HEK293 (cell line): ENCODE measurements around the gene ACYP1.
A peak's percentile ranks its signal among the peaks of the same experiment; 100 is the strongest.

Experiments used
- CTCF ChIA-PET: fragments of 350-600 bp; formaldehyde crosslinking; extraction: SDS; loops from one replicate; lab custom pipeline; 2021; ENCODE audit warnings: antibody characterized with exemption; lab: Yijun Ruan, JAX
- POLR2A ChIA-PET: fragments of 300-600 bp; formaldehyde crosslinking; extraction: SDS; loops from one replicate; lab custom pipeline; 2020; ENCODE audit warnings: antibody characterized with exemption, inconsistent platforms; lab: Yijun Ruan, JAX
- H3K27ac ChIP-seq: fragments of 200-500 bp; sonication (Bioruptor generic); 2 replicates; pipeline ENCODE4 v1.5.1; 2014; ENCODE audit warnings: low read depth, low read length, control low read depth, inconsistent platforms; ENCODE audit errors: extremely low read depth
- H3K36me3 ChIP-seq, 2 experiments: fragments of 200-500 bp in 1 of 2; sonication (Bioruptor generic) in 1 of 2; 1 replicate in 1 of 2; 2 replicates in 1 of 2; pipeline ENCODE4 v1.5.1; 2014 to 2017; ENCODE audit warnings: inconsistent platforms in 2 of 2, low read length in 2 of 2; ENCODE audit not compliant: control insufficient read depth in 2 of 2, insufficient read depth in 1 of 2
- H3K4me1 ChIP-seq: fragments of 200-500 bp; sonication (Bioruptor generic); 2 replicates; pipeline ENCODE4 v1.5.1; 2014; ENCODE audit warnings: mild to moderate bottlenecking, low read length, inconsistent platforms; ENCODE audit not compliant: control insufficient read depth, insufficient read depth
- H3K4me3 ChIP-seq: 2 replicates; pipeline ENCODE4 v1.5.1; 2011; ENCODE audit warnings: low read depth, mild to moderate bottlenecking, control low read depth, low read length, moderate library complexity
- H3K9me3 ChIP-seq: fragments of 200-500 bp; sonication (Bioruptor generic); 2 replicates; pipeline ENCODE4 v1.5.1; 2014; ENCODE audit warnings: low read depth, low read length, inconsistent platforms; ENCODE audit not compliant: control insufficient read depth, insufficient read depth
- BCL11A ChIP-seq: fragments of 450-650 bp; formaldehyde crosslinking; IDR thresholded peaks from 2 replicates; pipeline ENCODE4 v1.5.1; 2016; ENCODE audit warnings: low read depth, missing biosample characterization, missing genetic modification characterization
- EGR2 ChIP-seq: fragments of 450-650 bp; formaldehyde crosslinking; IDR thresholded peaks from 2 replicates; pipeline ENCODE4 v1.5.1; 2016; ENCODE audit warnings: low read depth, missing biosample characterization, missing genetic modification characterization
- SP2 ChIP-seq: fragments of 450-650 bp; formaldehyde crosslinking; IDR thresholded peaks from 2 replicates; pipeline ENCODE4 v1.5.1; 2016; ENCODE audit warnings: missing biosample characterization, missing genetic modification characterization
- WT1 ChIP-seq: fragments of 450-650 bp; formaldehyde crosslinking; IDR thresholded peaks from 2 replicates; pipeline ENCODE4 v1.5.1; 2016; ENCODE audit warnings: missing biosample characterization, missing genetic modification characterization
- ZFHX2 ChIP-seq: fragments of 450-650 bp; formaldehyde crosslinking; conservative IDR thresholded peaks from 2 replicates; pipeline ENCODE4 v1.5.1; 2016; ENCODE audit warnings: missing biosample characterization, missing genetic modification characterization
- ZIC2 ChIP-seq: fragments of 450-650 bp; formaldehyde crosslinking; IDR thresholded peaks from 2 replicates; pipeline ENCODE4 v1.5.1; 2016; ENCODE audit warnings: missing biosample characterization, missing genetic modification characterization
- ZNF114 ChIP-seq: fragments of 450-650 bp; formaldehyde crosslinking; IDR thresholded peaks from 2 replicates; pipeline ENCODE4 v1.5.0; 2017; ENCODE audit warnings: missing biosample characterization, missing genetic modification characterization
- ZNF133 ChIP-seq: fragments of 450-650 bp; formaldehyde crosslinking; IDR thresholded peaks from 2 replicates; pipeline ENCODE4 v1.5.1; 2016; ENCODE audit warnings: missing biosample characterization, missing genetic modification characterization
- ZNF2 ChIP-seq: fragments of 450-650 bp; formaldehyde crosslinking; IDR thresholded peaks from 2 replicates; pipeline ENCODE4 v1.5.1; 2016; ENCODE audit warnings: missing biosample characterization, missing genetic modification characterization
- ZNF214 ChIP-seq: fragments of 450-650 bp; formaldehyde crosslinking; IDR thresholded peaks from 2 replicates; pipeline ENCODE4 v1.5.1; 2017; ENCODE audit warnings: missing biosample characterization, mild to moderate bottlenecking, missing genetic modification characterization, borderline replicate concordance
- ZNF23 ChIP-seq: fragments of 450-650 bp; formaldehyde crosslinking; IDR thresholded peaks from 2 replicates; pipeline ENCODE4 v1.5.1; 2016; ENCODE audit warnings: missing biosample characterization, missing genetic modification characterization, borderline replicate concordance
- ZNF324 ChIP-seq: fragments of 450-650 bp; formaldehyde crosslinking; IDR thresholded peaks from 2 replicates; pipeline ENCODE4 v1.5.1; 2016; ENCODE audit warnings: missing biosample characterization, missing genetic modification characterization
- ZNF354C ChIP-seq: fragments of 450-650 bp; formaldehyde crosslinking; IDR thresholded peaks from 2 replicates; pipeline ENCODE4 v1.5.1; 2016; ENCODE audit warnings: missing biosample characterization, missing genetic modification characterization, low read depth, borderline replicate concordance
- ZNF391 ChIP-seq: fragments of 450-650 bp; formaldehyde crosslinking; IDR thresholded peaks from 2 replicates; pipeline ENCODE4 v1.5.1; 2016; ENCODE audit warnings: low read depth, missing biosample characterization, missing genetic modification characterization, borderline replicate concordance
- ZNF426 ChIP-seq: fragments of 450-650 bp; formaldehyde crosslinking; IDR thresholded peaks from 2 replicates; pipeline ENCODE4 v1.5.1; 2017; ENCODE audit warnings: missing biosample characterization, missing genetic modification characterization, mild to moderate bottlenecking, inconsistent platforms, moderate library complexity
- ZNF544 ChIP-seq: fragments of 450-650 bp; formaldehyde crosslinking; IDR thresholded peaks from 2 replicates; pipeline ENCODE4 v1.5.0; 2017; ENCODE audit warnings: missing biosample characterization, missing genetic modification characterization
- ZNF549 ChIP-seq: fragments of 450-650 bp; IDR thresholded peaks from 2 replicates; pipeline ENCODE4 v1.5.1; 2018; ENCODE audit warnings: missing biosample characterization, missing genetic modification characterization, mild to moderate bottlenecking, inconsistent platforms, moderate library complexity
- ZNF776 ChIP-seq: fragments of 450-650 bp; formaldehyde crosslinking; IDR thresholded peaks from 2 replicates; pipeline ENCODE4 v1.5.0; 2017; ENCODE audit warnings: missing biosample characterization, missing genetic modification characterization, borderline replicate concordance
- ZNF791 ChIP-seq: fragments of 450-650 bp; formaldehyde crosslinking; IDR thresholded peaks from 2 replicates; pipeline ENCODE4 v1.5.1; 2016; ENCODE audit warnings: missing biosample characterization, missing genetic modification characterization
- ZNF792 ChIP-seq: fragments of 450-650 bp; formaldehyde crosslinking; IDR thresholded peaks from 2 replicates; pipeline ENCODE4 v1.5.1; 2016; ENCODE audit warnings: missing biosample characterization, missing genetic modification characterization
- TF ChIP-seq, protein P1 (sequence below): fragments of 450-650 bp; formaldehyde crosslinking; IDR thresholded peaks from 2 replicates; pipeline ENCODE4 v1.5.1; 2016; ENCODE audit warnings: missing biosample characterization, missing genetic modification characterization
- TF ChIP-seq, protein P2 (sequence below): fragments of 450-650 bp; formaldehyde crosslinking; IDR thresholded peaks from 2 replicates; pipeline ENCODE4 v1.5.1; 2016; ENCODE audit warnings: missing biosample characterization, missing genetic modification characterization, borderline replicate concordance
- TF ChIP-seq, protein P3 (sequence below): fragments of 450-650 bp; formaldehyde crosslinking; IDR thresholded peaks from 2 replicates; pipeline ENCODE4 v1.5.1; 2016; ENCODE audit warnings: missing biosample characterization, missing genetic modification characterization

Gene ACYP1

DNA sequence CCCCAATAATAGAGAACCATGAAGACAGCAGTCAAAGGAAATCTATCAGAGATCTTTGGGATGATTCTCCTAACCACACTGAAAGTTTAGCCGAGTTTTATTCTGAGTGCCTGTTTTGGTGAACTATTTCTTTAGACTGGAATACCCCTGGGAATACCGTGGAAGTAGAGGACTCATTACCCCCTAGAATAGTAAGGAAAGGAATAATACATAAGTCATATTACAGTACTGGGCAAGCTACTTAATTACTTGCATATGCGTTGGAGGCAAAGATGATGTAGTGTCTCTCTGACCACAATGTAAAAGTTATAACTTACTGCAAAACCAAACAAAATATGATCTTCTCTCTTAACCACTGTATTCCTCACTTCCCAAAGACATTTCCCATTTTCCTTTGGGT is 31.1 kb upstream of the ACYP1 start:
- POLR2A ChIA-PET, result no interaction called here
- TF ChIP-seq ZNF354C (no peak), ZNF776 (tag by site-specific recombination) (no peak), ZNF549 (no peak), ZNF544 (tag by site-specific recombination) (no peak), ZNF23 (tag by site-specific recombination) (no peak), ZNF214 (tag by site-specific recombination) (no peak), SP2 (tag by site-specific recombination) (no peak), ZNF114 (tag by site-specific recombination) (no peak), ZNF2 (tag by site-specific recombination) (no peak), ZFHX2 (tag by site-specific recombination) (no peak), EGR2 (tag by site-specific recombination) (no peak), ZNF391 (no peak), ZNF426 (tag by site-specific recombination) (no peak), WT1 (tag by site-specific recombination) (no peak), ZNF324 (tag by site-specific recombination) (no peak), ZNF791 (tag by site-specific recombination) (no peak), ZNF133 (tag by site-specific recombination) (no peak)
- TF ChIP-seq, protein P1, sequence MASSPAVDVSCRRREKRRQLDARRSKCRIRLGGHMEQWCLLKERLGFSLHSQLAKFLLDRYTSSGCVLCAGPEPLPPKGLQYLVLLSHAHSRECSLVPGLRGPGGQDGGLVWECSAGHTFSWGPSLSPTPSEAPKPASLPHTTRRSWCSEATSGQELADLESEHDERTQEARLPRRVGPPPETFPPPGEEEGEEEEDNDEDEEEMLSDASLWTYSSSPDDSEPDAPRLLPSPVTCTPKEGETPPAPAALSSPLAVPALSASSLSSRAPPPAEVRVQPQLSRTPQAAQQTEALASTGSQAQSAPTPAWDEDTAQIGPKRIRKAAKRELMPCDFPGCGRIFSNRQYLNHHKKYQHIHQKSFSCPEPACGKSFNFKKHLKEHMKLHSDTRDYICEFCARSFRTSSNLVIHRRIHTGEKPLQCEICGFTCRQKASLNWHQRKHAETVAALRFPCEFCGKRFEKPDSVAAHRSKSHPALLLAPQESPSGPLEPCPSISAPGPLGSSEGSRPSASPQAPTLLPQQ (tag by site-specific recombination), result no peak
- TF ChIP-seq, protein P2, sequence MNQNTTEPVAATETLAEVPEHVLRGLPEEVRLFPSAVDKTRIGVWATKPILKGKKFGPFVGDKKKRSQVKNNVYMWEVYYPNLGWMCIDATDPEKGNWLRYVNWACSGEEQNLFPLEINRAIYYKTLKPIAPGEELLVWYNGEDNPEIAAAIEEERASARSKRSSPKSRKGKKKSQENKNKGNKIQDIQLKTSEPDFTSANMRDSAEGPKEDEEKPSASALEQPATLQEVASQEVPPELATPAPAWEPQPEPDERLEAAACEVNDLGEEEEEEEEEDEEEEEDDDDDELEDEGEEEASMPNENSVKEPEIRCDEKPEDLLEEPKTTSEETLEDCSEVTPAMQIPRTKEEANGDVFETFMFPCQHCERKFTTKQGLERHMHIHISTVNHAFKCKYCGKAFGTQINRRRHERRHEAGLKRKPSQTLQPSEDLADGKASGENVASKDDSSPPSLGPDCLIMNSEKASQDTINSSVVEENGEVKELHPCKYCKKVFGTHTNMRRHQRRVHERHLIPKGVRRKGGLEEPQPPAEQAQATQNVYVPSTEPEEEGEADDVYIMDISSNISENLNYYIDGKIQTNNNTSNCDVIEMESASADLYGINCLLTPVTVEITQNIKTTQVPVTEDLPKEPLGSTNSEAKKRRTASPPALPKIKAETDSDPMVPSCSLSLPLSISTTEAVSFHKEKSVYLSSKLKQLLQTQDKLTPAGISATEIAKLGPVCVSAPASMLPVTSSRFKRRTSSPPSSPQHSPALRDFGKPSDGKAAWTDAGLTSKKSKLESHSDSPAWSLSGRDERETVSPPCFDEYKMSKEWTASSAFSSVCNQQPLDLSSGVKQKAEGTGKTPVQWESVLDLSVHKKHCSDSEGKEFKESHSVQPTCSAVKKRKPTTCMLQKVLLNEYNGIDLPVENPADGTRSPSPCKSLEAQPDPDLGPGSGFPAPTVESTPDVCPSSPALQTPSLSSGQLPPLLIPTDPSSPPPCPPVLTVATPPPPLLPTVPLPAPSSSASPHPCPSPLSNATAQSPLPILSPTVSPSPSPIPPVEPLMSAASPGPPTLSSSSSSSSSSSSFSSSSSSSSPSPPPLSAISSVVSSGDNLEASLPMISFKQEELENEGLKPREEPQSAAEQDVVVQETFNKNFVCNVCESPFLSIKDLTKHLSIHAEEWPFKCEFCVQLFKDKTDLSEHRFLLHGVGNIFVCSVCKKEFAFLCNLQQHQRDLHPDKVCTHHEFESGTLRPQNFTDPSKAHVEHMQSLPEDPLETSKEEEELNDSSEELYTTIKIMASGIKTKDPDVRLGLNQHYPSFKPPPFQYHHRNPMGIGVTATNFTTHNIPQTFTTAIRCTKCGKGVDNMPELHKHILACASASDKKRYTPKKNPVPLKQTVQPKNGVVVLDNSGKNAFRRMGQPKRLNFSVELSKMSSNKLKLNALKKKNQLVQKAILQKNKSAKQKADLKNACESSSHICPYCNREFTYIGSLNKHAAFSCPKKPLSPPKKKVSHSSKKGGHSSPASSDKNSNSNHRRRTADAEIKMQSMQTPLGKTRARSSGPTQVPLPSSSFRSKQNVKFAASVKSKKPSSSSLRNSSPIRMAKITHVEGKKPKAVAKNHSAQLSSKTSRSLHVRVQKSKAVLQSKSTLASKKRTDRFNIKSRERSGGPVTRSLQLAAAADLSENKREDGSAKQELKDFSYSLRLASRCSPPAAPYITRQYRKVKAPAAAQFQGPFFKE, result no peak
- TF ChIP-seq, all 188 proteins: peak for 0
- Histone ChIP-seq H3K9me3 (no peaks in the 10 kb centered on the region), H3K36me3 (peaks cover 75 to 87% of the 10 kb centered on the region in 2 experiments), H3K27ac (no peak overlapping the region), H3K4me1 (no peaks in the 10 kb centered on the region), H3K4me3 (no peak overlapping the region)
- CTCF ChIA-PET, result interaction anchor here (0.5 to 0.6 kb wide), 2 partner anchors 34 to 216 kb away, joined by 3 to 4 read pairs; no protein-coding TSS in a partner anchor

DNA sequence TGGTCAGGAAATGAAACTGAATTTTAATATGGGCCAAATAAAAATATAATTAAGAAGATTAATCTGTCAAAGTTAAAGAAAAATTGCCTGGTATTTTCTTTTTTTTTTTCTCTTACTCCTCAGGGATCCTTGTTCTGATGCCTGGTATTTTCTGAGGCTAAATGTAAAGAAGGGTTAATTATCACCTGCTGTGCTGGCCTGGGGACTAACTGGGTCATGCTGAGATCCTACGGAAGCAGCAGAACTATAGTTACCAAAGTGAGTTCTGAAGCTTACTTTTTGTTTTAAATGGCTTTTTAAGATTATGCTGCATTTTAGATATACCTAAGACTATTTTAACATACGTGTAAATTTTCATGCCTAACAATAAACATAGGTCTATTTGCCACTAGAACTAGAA is 28.9 kb upstream of the ACYP1 start:
- no peaks in the 10 kb centered on the region for H3K4me1 ChIP-seq
- ChIA-PET POLR2A (no interaction called here), CTCF (interaction anchor here (0.7 to 7.5 kb wide), 2 partner anchors 146 to 399 kb away, joined by 3 to 66 read pairs; no protein-coding TSS in a partner anchor)
- H3K9me3 ChIP-seq, result no peaks in the 10 kb centered on the region
- TF ChIP-seq BCL11A (tag by site-specific recombination) (no peak), ZIC2 (tag by site-specific recombination) (peak; percentile 28; the same call in 1 of the 2 replicates), ZNF792 (tag by site-specific recombination) (no peak)
- TF ChIP-seq, protein P3, sequence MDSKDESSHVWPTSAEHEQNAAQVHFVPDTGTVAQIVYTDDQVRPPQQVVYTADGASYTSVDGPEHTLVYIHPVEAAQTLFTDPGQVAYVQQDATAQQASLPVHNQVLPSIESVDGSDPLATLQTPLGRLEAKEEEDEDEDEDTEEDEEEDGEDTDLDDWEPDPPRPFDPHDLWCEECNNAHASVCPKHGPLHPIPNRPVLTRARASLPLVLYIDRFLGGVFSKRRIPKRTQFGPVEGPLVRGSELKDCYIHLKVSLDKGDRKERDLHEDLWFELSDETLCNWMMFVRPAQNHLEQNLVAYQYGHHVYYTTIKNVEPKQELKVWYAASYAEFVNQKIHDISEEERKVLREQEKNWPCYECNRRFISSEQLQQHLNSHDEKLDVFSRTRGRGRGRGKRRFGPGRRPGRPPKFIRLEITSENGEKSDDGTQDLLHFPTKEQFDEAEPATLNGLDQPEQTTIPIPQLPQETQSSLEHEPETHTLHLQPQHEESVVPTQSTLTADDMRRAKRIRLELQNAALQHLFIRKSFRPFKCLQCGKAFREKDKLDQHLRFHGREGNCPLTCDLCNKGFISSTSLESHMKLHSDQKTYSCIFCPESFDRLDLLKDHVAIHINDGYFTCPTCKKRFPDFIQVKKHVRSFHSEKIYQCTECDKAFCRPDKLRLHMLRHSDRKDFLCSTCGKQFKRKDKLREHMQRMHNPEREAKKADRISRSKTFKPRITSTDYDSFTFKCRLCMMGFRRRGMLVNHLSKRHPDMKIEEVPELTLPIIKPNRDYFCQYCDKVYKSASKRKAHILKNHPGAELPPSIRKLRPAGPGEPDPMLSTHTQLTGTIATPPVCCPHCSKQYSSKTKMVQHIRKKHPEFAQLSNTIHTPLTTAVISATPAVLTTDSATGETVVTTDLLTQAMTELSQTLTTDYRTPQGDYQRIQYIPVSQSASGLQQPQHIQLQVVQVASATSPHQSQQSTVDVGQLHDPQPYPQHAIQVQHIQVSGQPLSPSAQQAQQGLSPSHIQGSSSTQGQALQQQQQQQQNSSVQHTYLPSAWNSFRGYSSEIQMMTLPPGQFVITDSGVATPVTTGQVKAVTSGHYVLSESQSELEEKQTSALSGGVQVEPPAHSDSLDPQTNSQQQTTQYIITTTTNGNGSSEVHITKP, result no peak
- H3K4me3 ChIP-seq, result no peak overlapping the region
- no peak overlapping the region for H3K27ac ChIP-seq
- peaks cover 65 to 77% of the 10 kb centered on the region in 2 experiments for H3K36me3 ChIP-seq
